Activated T-helper 17 cell treated with anti-CD3 and anti-CD28 coated beads, Interleukin-2, amount 50 U/mL, for 72 hours (primary cell): ENCODE data around the gene WDR70. TPM values are rescaled to one million over a fixed set of nuclear protein-coding genes. Genes with fewer than 3 reads are reported as not detected.
"Not testable (repeated sequence)": the region's sequence is repeated elsewhere in the genome, so short reads cannot be mapped to it uniquely, and the experiment has no call there.

Experiments
- ATAC-seq: fragments of 150-1000 bp; cut with Tn5 transposase; replicated peaks from 2 replicates; pipeline ENCODE4 v1.10.0; 2021; ENCODE audit warnings: mild to moderate bottlenecking, moderate library complexity
- H3K27ac Mint-ChIP-seq: one replicate; pipeline ENCODE4 v1.8.0; 2022; ENCODE audit warnings: mixed read lengths
- H3K27me3 Mint-ChIP-seq: one replicate; pipeline ENCODE4 v1.8.0; 2022; ENCODE audit warnings: mixed read lengths
- H3K36me3 Mint-ChIP-seq: one replicate; pipeline ENCODE4 v1.8.0; 2022; ENCODE audit warnings: low read depth, mild to moderate bottlenecking, mixed read lengths
- H3K4me1 Mint-ChIP-seq: one replicate; pipeline ENCODE4 v1.8.0; 2022; ENCODE audit warnings: mixed read lengths
- H3K4me3 Mint-ChIP-seq: one replicate; pipeline ENCODE4 v1.8.0; 2022; ENCODE audit warnings: mild to moderate bottlenecking, mixed read lengths
- H3K9me3 Mint-ChIP-seq: one replicate; pipeline ENCODE4 v1.8.0; 2022; ENCODE audit warnings: mixed read lengths
- total RNA-seq, 2 donors: library from RNA; stranded (reverse); gene quantifications; one replicate each; pipeline ENCODE4 v1.2.3, GENCODE V29; 2022

The WDR70 gene
- total RNA-seq, 2 donors from 2014 or later: 20.2 to 39.4 TPM

GRCh38 chr5:37640088-37640487 lies 261.0 kb downstream of the WDR70 start:
- H3K27me3 Mint-ChIP-seq: no peaks in the 10 kb centered on the region
- peaks cover 9% of the 10 kb centered on the region for H3K36me3 Mint-ChIP-seq
- peaks cover 8% of the 10 kb centered on the region for H3K9me3 Mint-ChIP-seq
- H3K4me3 Mint-ChIP-seq: no peak overlapping the region
- ATAC-seq: no peak
- no peak overlapping the region for H3K27ac Mint-ChIP-seq
- no peaks in the 10 kb centered on the region for H3K4me1 Mint-ChIP-seq

- H3K9me3 Mint-ChIP-seq: peaks cover 9% of the 10 kb centered on the region
- H3K4me1 Mint-ChIP-seq: no peaks in the 10 kb centered on the region
- H3K4me3 Mint-ChIP-seq: no peak overlapping the region
- no peaks in the 10 kb centered on the region for H3K27me3 Mint-ChIP-seq
- H3K36me3 Mint-ChIP-seq: peaks cover 10% of the 10 kb centered on the region
- H3K27ac Mint-ChIP-seq: no peak overlapping the region
- no peak for ATAC-seq
Observed at GRCh38 chr5:37641933-37642332, 262.8 kb downstream of the WDR70 start.

- peaks cover 10% of the 10 kb centered on the region for H3K36me3 Mint-ChIP-seq
- no peaks in the 10 kb centered on the region for H3K4me1 Mint-ChIP-seq
- H3K9me3 Mint-ChIP-seq: peaks cover 16% of the 10 kb centered on the region
- H3K27ac Mint-ChIP-seq: no peak overlapping the region
- H3K4me3 Mint-ChIP-seq: no peak overlapping the region
- ATAC-seq: no peak
- no peaks in the 10 kb centered on the region for H3K27me3 Mint-ChIP-seq
Observed at GRCh38 chr5:37645707-37646106, 266.6 kb downstream of the WDR70 start.

- H3K27ac Mint-ChIP-seq, H3K4me3 Mint-ChIP-seq, H3K4me1 Mint-ChIP-seq, H3K27me3 Mint-ChIP-seq, ATAC-seq: not testable (repeated sequence)
- H3K36me3 Mint-ChIP-seq: peaks cover 17% of the 10 kb centered on the region
- H3K9me3 Mint-ChIP-seq: peaks cover 17% of the 10 kb centered on the region
Observed at GRCh38 chr5:37654566-37654965, 275.4 kb downstream of the WDR70 start.

- H3K27ac Mint-ChIP-seq: no peak overlapping the region
- no peak overlapping the region for H3K4me3 Mint-ChIP-seq
- peaks cover 14% of the 10 kb centered on the region for H3K9me3 Mint-ChIP-seq
- no peak for ATAC-seq
- H3K27me3 Mint-ChIP-seq: no peaks in the 10 kb centered on the region
- H3K4me1 Mint-ChIP-seq: no peaks in the 10 kb centered on the region
- peaks cover 12% of the 10 kb centered on the region for H3K36me3 Mint-ChIP-seq
Observed at GRCh38 chr5:37657046-37657445, 277.9 kb downstream of the WDR70 start.

GRCh38 chr5:37658440-37658839 lies 279.3 kb downstream of the WDR70 start:
- no peak for ATAC-seq
- no peaks in the 10 kb centered on the region for H3K27me3 Mint-ChIP-seq
- no peak overlapping the region for H3K27ac Mint-ChIP-seq
- no peak overlapping the region for H3K4me3 Mint-ChIP-seq
- H3K4me1 Mint-ChIP-seq: no peaks in the 10 kb centered on the region
- H3K9me3 Mint-ChIP-seq: peaks cover 10% of the 10 kb centered on the region
- peaks cover 8% of the 10 kb centered on the region for H3K36me3 Mint-ChIP-seq

- Mint-ChIP-seq H3K27ac (no peak overlapping the region), H3K27me3 (no peaks in the 10 kb centered on the region), H3K4me1 (no peaks in the 10 kb centered on the region), H3K36me3 (no peaks in the 10 kb centered on the region), H3K4me3 (no peak overlapping the region), H3K9me3 (no peaks in the 10 kb centered on the region)
- ATAC-seq: no peak
Observed at GRCh38 chr5:37660319-37660718, 281.2 kb downstream of the WDR70 start.

- ATAC-seq: no peak
- Mint-ChIP-seq H3K4me1 (no peaks in the 10 kb centered on the region), H3K4me3 (no peak overlapping the region), H3K9me3 (no peaks in the 10 kb centered on the region), H3K36me3 (no peaks in the 10 kb centered on the region), H3K27me3 (no peaks in the 10 kb centered on the region), H3K27ac (no peak overlapping the region)
Observed at GRCh38 chr5:37661227-37661920, 282.3 kb downstream of the WDR70 start.

GRCh38 chr5:37661951-37662350 lies 282.8 kb downstream of the WDR70 start:
- H3K27ac Mint-ChIP-seq: no peak overlapping the region
- ATAC-seq: no peak
- H3K27me3 Mint-ChIP-seq: no peaks in the 10 kb centered on the region
- H3K4me3 Mint-ChIP-seq: no peak overlapping the region
- H3K4me1 Mint-ChIP-seq: no peaks in the 10 kb centered on the region
- H3K36me3 Mint-ChIP-seq: no peaks in the 10 kb centered on the region
- H3K9me3 Mint-ChIP-seq: no peaks in the 10 kb centered on the region

GRCh38 chr5:37662362-37662761 lies 283.2 kb downstream of the WDR70 start:
- Mint-ChIP-seq H3K27me3 (no peaks in the 10 kb centered on the region), H3K4me1 (no peaks in the 10 kb centered on the region), H3K4me3 (no peak overlapping the region), H3K36me3 (no peaks in the 10 kb centered on the region), H3K9me3 (no peaks in the 10 kb centered on the region), H3K27ac (no peak overlapping the region)
- no peak for ATAC-seq

GRCh38 chr5:37662789-37663485 lies 283.8 kb downstream of the WDR70 start:
- ATAC-seq: no peak
- Mint-ChIP-seq H3K36me3 (no peaks in the 10 kb centered on the region), H3K27ac (no peak overlapping the region), H3K27me3 (no peaks in the 10 kb centered on the region), H3K4me3 (no peak overlapping the region), H3K4me1 (no peaks in the 10 kb centered on the region), H3K9me3 (no peaks in the 10 kb centered on the region)

GRCh38 chr5:37663538-37663937 lies 284.4 kb downstream of the WDR70 start:
- Mint-ChIP-seq H3K27ac (no peak overlapping the region), H3K27me3 (no peaks in the 10 kb centered on the region), H3K4me1 (no peaks in the 10 kb centered on the region), H3K9me3 (no peaks in the 10 kb centered on the region), H3K36me3 (no peaks in the 10 kb centered on the region), H3K4me3 (no peak overlapping the region)
- no peak for ATAC-seq

- H3K36me3 Mint-ChIP-seq: no peaks in the 10 kb centered on the region
- no peaks in the 10 kb centered on the region for H3K27me3 Mint-ChIP-seq
- ATAC-seq: no peak
- no peak overlapping the region for H3K4me3 Mint-ChIP-seq
- no peaks in the 10 kb centered on the region for H3K9me3 Mint-ChIP-seq
- no peaks in the 10 kb centered on the region for H3K4me1 Mint-ChIP-seq
- no peak overlapping the region for H3K27ac Mint-ChIP-seq
Observed at GRCh38 chr5:37664551-37664950, 285.4 kb downstream of the WDR70 start.

GRCh38 chr5:37665272-37665671 lies 286.2 kb downstream of the WDR70 start:
- no peak for ATAC-seq
- Mint-ChIP-seq H3K27me3 (no peaks in the 10 kb centered on the region), H3K9me3 (no peaks in the 10 kb centered on the region), H3K36me3 (no peaks in the 10 kb centered on the region), H3K4me3 (no peak overlapping the region), H3K4me1 (no peaks in the 10 kb centered on the region), H3K27ac (no peak overlapping the region)

- H3K9me3 Mint-ChIP-seq: no peaks in the 10 kb centered on the region
- H3K27me3 Mint-ChIP-seq: no peaks in the 10 kb centered on the region
- H3K4me3 Mint-ChIP-seq: no peak overlapping the region
- no peak for ATAC-seq
- no peaks in the 10 kb centered on the region for H3K36me3 Mint-ChIP-seq
- no peak overlapping the region for H3K27ac Mint-ChIP-seq
- no peaks in the 10 kb centered on the region for H3K4me1 Mint-ChIP-seq
Observed at GRCh38 chr5:37665889-37666288, 286.8 kb downstream of the WDR70 start.
